PC-9 (cell line): ENCODE measurements around the gene AFAP1L1. TPM values are rescaled to one million over a fixed set of nuclear protein-coding genes. Genes with fewer than 3 reads are reported as not detected.

Source experiments
- BruUV-seq: library from RNA; stranded (reverse); fragments of 400-500 nt; replicated peaks from 2 replicates; lab custom pipeline; 2021; lab: Mats Ljungman, UMichigan
- CTCF ChIA-PET: fragments of 300-600 bp; sonication (Branson Sonifier 250); formaldehyde crosslinking; loops from one replicate; lab custom pipeline; 2022; ENCODE audit warnings: antibody characterized with exemption; lab: Charles Lee
- POLR2A ChIA-PET: fragments of 300-600 bp; sonication (Branson Sonifier 250); formaldehyde crosslinking; loops from one replicate; lab custom pipeline; 2022; ENCODE audit warnings: antibody characterized with exemption; ENCODE audit not compliant: unreplicated experiment; lab: Charles Lee
- DNase-seq, 2 experiments: peaks; one replicate each; pipeline versions ENCODE4 v3.0.0 to v3.0.0-alpha.2; 2015 to 2022; ENCODE audit warnings: mixed read lengths in 1 of 2
- H2AFZ ChIP-seq: fragments of 200-600 bp; sonication (generic); 2 replicates; pipeline ENCODE4 v1.8.1; 2017; ENCODE audit warnings: antibody characterized with exemption
- H3F3A ChIP-seq: fragments of 200-600 bp; sonication (generic); 2 replicates; pipeline ENCODE4 v1.8.1; 2017; ENCODE audit warnings: antibody characterized with exemption, mild to moderate bottlenecking, low read depth; ENCODE audit not compliant: insufficient read depth
- H3K27ac ChIP-seq: fragments of 200-600 bp; sonication (generic); 2 replicates; pipeline ENCODE4 v1.6.1; 2016; ENCODE audit warnings: mixed run types
- H3K27me3 ChIP-seq: fragments of 200-600 bp; sonication (generic); 2 replicates; pipeline ENCODE4 v1.6.1; 2016; ENCODE audit warnings: low read depth, mixed run types; ENCODE audit not compliant: insufficient read depth
- H3K36me3 ChIP-seq: fragments of 200-600 bp; sonication (generic); 2 replicates; pipeline ENCODE4 v1.6.1; 2016; ENCODE audit warnings: low read depth, mixed run types
- H3K4me1 ChIP-seq: fragments of 200-600 bp; sonication (generic); replicated peaks from 2 replicates; pipeline ENCODE4 v1.6.1; 2016; ENCODE audit warnings: mixed run types; ENCODE audit not compliant: insufficient read depth
- H3K4me2 ChIP-seq: fragments of 200-600 bp; sonication (generic); 2 replicates; pipeline ENCODE4 v1.6.1; 2017; ENCODE audit warnings: mixed run types
- H3K4me3 ChIP-seq: fragments of 200-600 bp; sonication (generic); 2 replicates; pipeline ENCODE4 v1.6.1; 2016; ENCODE audit warnings: mixed run types
- H3K79me2 ChIP-seq: fragments of 200-600 bp; sonication (generic); 2 replicates; pipeline ENCODE4 v1.6.1; 2017; ENCODE audit warnings: low read depth, mixed run types
- H3K9me2 ChIP-seq: fragments of 200-600 bp; sonication (generic); 2 replicates; pipeline ENCODE4 v1.8.1; 2017; ENCODE audit warnings: mild to moderate bottlenecking; ENCODE audit not compliant: insufficient read depth
- H3K9me3 ChIP-seq: fragments of 200-600 bp; sonication (generic); 2 replicates; pipeline ENCODE4 v1.8.1; 2016; ENCODE audit warnings: low read depth; ENCODE audit not compliant: insufficient read depth
- H4K20me1 ChIP-seq: fragments of 200-600 bp; sonication (generic); 2 replicates; pipeline ENCODE4 v1.8.1; 2017; ENCODE audit not compliant: insufficient read depth
- CTCF ChIP-seq: fragments of 200-600 bp; sonication (generic); conservative IDR thresholded peaks from 2 replicates; pipeline ENCODE4 v1.6.1; 2017; ENCODE audit warnings: mixed run types, antibody characterized with exemption, mild to moderate bottlenecking, moderate library complexity
- EZH2 ChIP-seq: fragments of 200-600 bp; sonication (generic); IDR thresholded peaks from 2 replicates; pipeline ENCODE4 v1.8.0; 2017; ENCODE audit warnings: antibody characterized with exemption, low read depth
- intact Hi-C: fragments of 100-400 bp; cut with micrococcal nuclease; formaldehyde crosslinking; loops from one replicate; pipeline ENCODE4 v1.10.0; 2022; ENCODE audit not compliant: unreplicated experiment
- total RNA-seq: library from RNA; stranded (reverse); gene quantifications from 2 replicates; pipeline ENCODE4 v1.2.3, GENCODE V29; 2021

The AFAP1L1 gene
- total RNA-seq, 1 experiment from 2014 or later: 9.6 TPM

GRCh38 chr5:149379818-149380374 is 108.2 kb downstream of the AFAP1L1 start:
- no peaks in the 10 kb centered on the region for H3K4me1 ChIP-seq
- ChIA-PET CTCF (interaction anchor here (0.7 to 1.0 kb wide), 3 partner anchors 8 to 56 kb away, joined by 3 read pairs; no protein-coding TSS in a partner anchor), POLR2A (no interaction called here)
- H2AFZ ChIP-seq: no peak overlapping the region
- H3K4me3 ChIP-seq: no peak overlapping the region
- no peaks in the 10 kb centered on the region for H3F3A ChIP-seq
- no peak overlapping the region for H3K27ac ChIP-seq
- H3K36me3 ChIP-seq: no peaks in the 10 kb centered on the region
- no peaks in the 10 kb centered on the region for H3K9me3 ChIP-seq
- no peaks in the 10 kb centered on the region for H3K9me2 ChIP-seq
- H3K79me2 ChIP-seq: no peaks in the 10 kb centered on the region
- TF ChIP-seq CTCF (no peak), EZH2 (no peak)
- H3K27me3 ChIP-seq: no peaks in the 10 kb centered on the region
- intact Hi-C loops: no loop called here
- H3K4me2 ChIP-seq: no peak overlapping the region
- DNase-seq: no peak
- BruUV-seq: no TSS peak
- H4K20me1 ChIP-seq: no peaks in the 10 kb centered on the region

DNA sequence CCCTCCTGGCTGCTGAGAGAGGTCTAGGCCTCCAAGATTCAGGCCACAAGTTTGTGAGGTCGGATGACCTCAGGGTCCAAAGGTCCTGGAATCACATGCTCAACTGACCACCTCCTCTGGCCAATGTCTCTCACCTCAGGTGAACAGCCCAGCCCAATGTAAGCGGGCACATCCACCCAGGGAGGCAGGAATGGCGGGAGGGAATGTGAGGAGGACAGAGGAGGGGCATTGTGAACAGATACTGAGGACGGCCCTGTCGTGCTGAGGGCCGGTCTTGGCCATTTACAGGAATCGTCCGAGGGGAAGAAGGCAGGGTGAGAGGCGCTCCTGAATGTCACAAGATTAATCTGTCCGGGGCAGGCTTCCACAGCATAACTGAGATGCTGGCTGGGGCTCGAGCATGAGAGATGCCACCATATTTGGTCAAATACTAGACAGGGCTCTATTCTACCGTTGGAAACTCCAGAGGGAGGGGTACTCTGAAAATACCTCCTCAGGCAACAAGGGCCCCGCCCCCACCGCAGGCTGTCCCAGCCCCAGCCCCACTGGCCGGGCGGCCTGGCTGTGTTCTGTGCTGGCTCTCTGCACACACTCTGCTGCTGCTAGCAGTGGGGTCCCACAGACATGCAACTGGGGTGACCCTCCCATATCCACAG is 108.9 kb downstream of the AFAP1L1 start:
- Histone ChIP-seq H3K27me3 (no peaks in the 10 kb centered on the region), H3K79me2 (no peaks in the 10 kb centered on the region), H3K4me1 (no peaks in the 10 kb centered on the region), H3K9me2 (no peaks in the 10 kb centered on the region), H3K36me3 (no peaks in the 10 kb centered on the region), H3K9me3 (no peaks in the 10 kb centered on the region), H3K27ac (no peak overlapping the region), H3K4me2 (no peak overlapping the region), H3K4me3 (no peak overlapping the region), H4K20me1 (no peaks in the 10 kb centered on the region), H3F3A (no peaks in the 10 kb centered on the region), H2AFZ (no peak overlapping the region)
- ChIA-PET CTCF (interaction anchor here (0.5 to 2.5 kb wide), 6 partner anchors 9 to 238 kb away, joined by 3 to 31 read pairs (median 3); no protein-coding TSS in a partner anchor), POLR2A (no interaction called here)
- no peak for DNase-seq
- intact Hi-C loops: no loop called here
- TF ChIP-seq EZH2 (no peak), CTCF (no peak)
- BruUV-seq: no TSS peak

DNA sequence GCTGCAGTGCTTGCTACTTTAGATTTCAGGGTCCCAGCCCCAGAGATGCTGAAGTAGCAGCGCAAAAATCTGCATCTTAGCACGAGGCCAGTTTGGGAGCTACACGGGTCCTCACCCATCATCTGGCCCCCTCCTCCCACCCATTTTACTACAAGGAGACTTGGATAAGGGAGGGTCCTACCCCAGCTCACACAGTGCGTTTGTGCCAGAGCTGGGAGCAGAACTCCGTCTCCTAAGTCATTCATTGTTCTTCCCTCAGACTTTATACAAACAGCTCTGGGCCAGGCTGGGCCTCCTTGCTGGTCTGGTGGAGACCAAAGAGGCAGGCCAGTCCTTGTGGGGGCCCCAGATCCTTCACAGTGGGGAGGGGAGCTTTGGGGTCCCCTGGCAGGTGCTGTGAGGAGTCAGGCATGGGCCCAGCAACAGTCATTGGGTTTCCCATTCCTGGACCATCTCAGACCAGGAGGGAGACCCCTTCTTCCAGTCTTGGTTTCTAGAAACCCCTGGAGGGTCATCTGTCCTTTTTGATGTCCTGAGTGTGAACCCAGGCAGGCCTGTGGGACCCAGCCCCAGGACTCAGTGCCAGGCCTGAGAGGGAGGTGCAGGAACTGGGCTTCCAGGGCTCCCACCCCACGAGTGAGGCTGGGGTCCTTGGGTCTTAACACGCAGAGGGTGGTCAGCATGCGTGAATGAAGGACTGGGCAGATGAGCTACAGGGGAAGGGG is 109.8 kb downstream of the AFAP1L1 start:
- Histone ChIP-seq H3K4me3 (no peak overlapping the region), H2AFZ (no peak overlapping the region; the same call in 1 of the 2 replicates), H3F3A (no peaks in the 10 kb centered on the region), H3K27me3 (no peaks in the 10 kb centered on the region), H3K4me2 (0 out of 2 replicates have a peak overlapping the region, but pooled peaks have one; percentile 3), H3K4me1 (no peaks in the 10 kb centered on the region), H3K9me2 (no peaks in the 10 kb centered on the region), H3K79me2 (no peaks in the 10 kb centered on the region), H3K27ac (no peak overlapping the region), H3K36me3 (no peaks in the 10 kb centered on the region), H4K20me1 (no peaks in the 10 kb centered on the region), H3K9me3 (no peaks in the 10 kb centered on the region)
- no TSS peak for BruUV-seq
- no peak for DNase-seq
- CTCF ChIA-PET: interaction anchor here (0.5 to 2.5 kb wide), 9 partner anchors 10 to 237 kb away, joined by 3 to 31 read pairs (median 3); no protein-coding TSS in a partner anchor
- intact Hi-C loops: no loop called here
- POLR2A ChIA-PET: interaction anchor here (0.6 kb wide), 2 partner anchors 59 to 893 kb away, joined by 3 to 4 read pairs; no protein-coding TSS in a partner anchor
- TF ChIP-seq EZH2 (no peak), CTCF (no peak)
